CD4-positive, alpha-beta T cell treated with Interleukin-6 at 100 ng/mL for 8 hours (primary cell): ENCODE measurements around the gene SLC17A5.
A peak's percentile ranks its signal among the peaks of the same experiment; 100 is the strongest.
"Not testable (repeated sequence)": the region's sequence is repeated elsewhere in the genome, so short reads cannot be mapped to it uniquely, and the experiment has no call there.

Experiments used
- DNase-seq: peaks from one replicate; pipeline ENCODE4 v3.0.0-alpha.2; 2020; ENCODE audit warnings: mixed read lengths, low spot score

Gene SLC17A5

GRCh38 chr6:73666393-73666792 is 12.6 kb upstream of the SLC17A5 start:
- no peak for DNase-seq

GRCh38 chr6:73665686-73666319 is 12.0 kb upstream of the SLC17A5 start:
- no peak for DNase-seq

- DNase-seq = no peak
Observed at GRCh38 chr6:73664701-73665100, 10.9 kb upstream of the SLC17A5 start.

- no peak for DNase-seq
Observed at GRCh38 chr6:73657201-73657600, 3.4 kb upstream of the SLC17A5 start.

- DNase-seq = no peak
Observed at GRCh38 chr6:73656531-73657145, 2.8 kb upstream of the SLC17A5 start.

GRCh38 chr6:73655341-73655917 is 1.6 kb upstream of the SLC17A5 start:
- DNase-seq = no peak

- peak; percentile 72 for DNase-seq
Observed at GRCh38 chr6:73652637-73653570, 888 bp downstream of the SLC17A5 start.

GRCh38 chr6:73649783-73650182 is 4.0 kb downstream of the SLC17A5 start:
- DNase-seq = no peak

- no peak for DNase-seq
Observed at GRCh38 chr6:73648166-73648565, 5.6 kb downstream of the SLC17A5 start.

GRCh38 chr6:73644941-73645591 is 8.7 kb downstream of the SLC17A5 start:
- no peak for DNase-seq

GRCh38 chr6:73644030-73644429 is 9.8 kb downstream of the SLC17A5 start:
- DNase-seq = no peak

- DNase-seq = no peak
Observed at GRCh38 chr6:73642530-73642929, 11.3 kb downstream of the SLC17A5 start.

- DNase-seq = no peak
Observed at GRCh38 chr6:73640179-73640750, 13.5 kb downstream of the SLC17A5 start.

GRCh38 chr6:73639040-73639439 is 14.8 kb downstream of the SLC17A5 start:
- DNase-seq = no peak

GRCh38 chr6:73637404-73637803 is 16.4 kb downstream of the SLC17A5 start:
- no peak for DNase-seq

GRCh38 chr6:73636048-73636447 is 17.7 kb downstream of the SLC17A5 start:
- no peak for DNase-seq

- DNase-seq = no peak
Observed at GRCh38 chr6:73632346-73632745, 21.4 kb downstream of the SLC17A5 start.

GRCh38 chr6:73631849-73632248 is 21.9 kb downstream of the SLC17A5 start:
- DNase-seq = no peak

- no peak for DNase-seq
Observed at GRCh38 chr6:73630401-73630800, 23.4 kb downstream of the SLC17A5 start.

GRCh38 chr6:73624896-73625295 is 28.9 kb downstream of the SLC17A5 start:
- no peak for DNase-seq

GRCh38 chr6:73623480-73623879 is 30.3 kb downstream of the SLC17A5 start:
- not testable (repeated sequence) for DNase-seq

- DNase-seq = not testable (repeated sequence)
Observed at GRCh38 chr6:73618082-73618481, 35.7 kb downstream of the SLC17A5 start.
